MM.1S (cell line): ENCODE results near the gene LMO7.

Source experiments
- EZH2 ChIP-seq: fragments of 300-600 bp; sonication (generic); optimal IDR thresholded peaks from 2 replicates; pipeline ENCODE3; 2017; ENCODE audit warnings: low read depth, mild to moderate bottlenecking, antibody characterized with exemption, low read length, mixed read lengths
- TF ChIP-seq, protein P1 (sequence below): fragments of 300-600 bp; sonication (generic); IDR thresholded peaks from 2 replicates; pipeline ENCODE4 v1.5.1; 2016; ENCODE audit warnings: antibody characterized with exemption, low read length, mixed read lengths

GRCh38 chr13:75699062-75699461, 62.9 kb downstream of the LMO7 start:
- TF ChIP-seq, protein P1, sequence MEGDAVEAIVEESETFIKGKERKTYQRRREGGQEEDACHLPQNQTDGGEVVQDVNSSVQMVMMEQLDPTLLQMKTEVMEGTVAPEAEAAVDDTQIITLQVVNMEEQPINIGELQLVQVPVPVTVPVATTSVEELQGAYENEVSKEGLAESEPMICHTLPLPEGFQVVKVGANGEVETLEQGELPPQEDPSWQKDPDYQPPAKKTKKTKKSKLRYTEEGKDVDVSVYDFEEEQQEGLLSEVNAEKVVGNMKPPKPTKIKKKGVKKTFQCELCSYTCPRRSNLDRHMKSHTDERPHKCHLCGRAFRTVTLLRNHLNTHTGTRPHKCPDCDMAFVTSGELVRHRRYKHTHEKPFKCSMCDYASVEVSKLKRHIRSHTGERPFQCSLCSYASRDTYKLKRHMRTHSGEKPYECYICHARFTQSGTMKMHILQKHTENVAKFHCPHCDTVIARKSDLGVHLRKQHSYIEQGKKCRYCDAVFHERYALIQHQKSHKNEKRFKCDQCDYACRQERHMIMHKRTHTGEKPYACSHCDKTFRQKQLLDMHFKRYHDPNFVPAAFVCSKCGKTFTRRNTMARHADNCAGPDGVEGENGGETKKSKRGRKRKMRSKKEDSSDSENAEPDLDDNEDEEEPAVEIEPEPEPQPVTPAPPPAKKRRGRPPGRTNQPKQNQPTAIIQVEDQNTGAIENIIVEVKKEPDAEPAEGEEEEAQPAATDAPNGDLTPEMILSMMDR: no peak
- no peak for TF ChIP-seq EZH2
